ENCODE measurements around the gene SLC22A2.

The SLC22A2 gene

GRCh38 chr6:160204710-160205109 is 53.9 kb downstream of the SLC22A2 start:
- H3K4me2 ChIP-seq (ENCODE audit: low read depth, low read length, poor library complexity, severe bottlenecking), result no peak overlapping the region
- no peaks in the 10 kb centered on the region for H3K9me3 ChIP-seq (ENCODE audit: insufficient read depth, low read length)
- H2AFZ ChIP-seq (ENCODE audit: low read depth, low read length, severe bottlenecking), result no peak overlapping the region
- no peaks in the 10 kb centered on the region for H3F3A ChIP-seq (ENCODE audit: insufficient read depth)
- H3K9me2 ChIP-seq (replicated peaks; ENCODE audit: insufficient read depth, low read length), result no peaks in the 10 kb centered on the region
- H4K20me1 ChIP-seq (ENCODE audit: low read depth, low read length), result no peaks in the 10 kb centered on the region
- H3K27ac ChIP-seq (ENCODE audit: low read depth, low read length), result no peak overlapping the region
- H3K36me3 ChIP-seq (ENCODE audit: low read length), result no peaks in the 10 kb centered on the region
- no peak overlapping the region for H3K9ac ChIP-seq (ENCODE audit: low read length)
- TF ChIP-seq CTCF (IDR thresholded peaks at IDR 0.05; ENCODE audit: insufficient read depth, low read length, poor library complexity, severe bottlenecking) (no peak), EZH2phosphoT487 (conservative IDR thresholded peaks at IDR 0.05; ENCODE audit: low read length) (no peak)
- H3K27me3 ChIP-seq (ENCODE audit: low read length), result no peaks in the 10 kb centered on the region
- H3K4me3 ChIP-seq (ENCODE audit: insufficient read depth, low read length, poor library complexity, severe bottlenecking), result no peak overlapping the region
- no peaks in the 10 kb centered on the region for H3K79me2 ChIP-seq (ENCODE audit: insufficient read depth, low read length)

GRCh38 chr6:160203953-160204352 is 54.7 kb downstream of the SLC22A2 start:
- Histone ChIP-seq H2AFZ (ENCODE audit: low read depth, low read length, severe bottlenecking) (no peak overlapping the region), H3K79me2 (ENCODE audit: insufficient read depth, low read length) (no peaks in the 10 kb centered on the region), H4K20me1 (ENCODE audit: low read depth, low read length) (no peaks in the 10 kb centered on the region), H3K9me2 (replicated peaks; ENCODE audit: insufficient read depth, low read length) (no peaks in the 10 kb centered on the region), H3K27ac (ENCODE audit: low read depth, low read length) (no peak overlapping the region), H3K36me3 (ENCODE audit: low read length) (no peaks in the 10 kb centered on the region), H3K9me3 (ENCODE audit: insufficient read depth, low read length) (no peaks in the 10 kb centered on the region), H3K4me2 (ENCODE audit: low read depth, low read length, poor library complexity, severe bottlenecking) (no peak overlapping the region), H3K4me3 (ENCODE audit: insufficient read depth, low read length, poor library complexity, severe bottlenecking) (no peak overlapping the region), H3K9ac (ENCODE audit: low read length) (no peak overlapping the region), H3K27me3 (ENCODE audit: low read length) (no peaks in the 10 kb centered on the region), H3F3A (ENCODE audit: insufficient read depth) (no peaks in the 10 kb centered on the region)
- no peak for TF ChIP-seq CTCF (IDR thresholded peaks at IDR 0.05; ENCODE audit: insufficient read depth, low read length, poor library complexity, severe bottlenecking)
- no peak for TF ChIP-seq EZH2phosphoT487 (conservative IDR thresholded peaks at IDR 0.05; ENCODE audit: low read length)

GRCh38 chr6:160203522-160203921 is 55.1 kb downstream of the SLC22A2 start:
- Histone ChIP-seq H3K9me3 (ENCODE audit: insufficient read depth, low read length) (no peaks in the 10 kb centered on the region), H3K27ac (ENCODE audit: low read depth, low read length) (no peak overlapping the region), H3K9me2 (replicated peaks; ENCODE audit: insufficient read depth, low read length) (no peaks in the 10 kb centered on the region), H3K27me3 (ENCODE audit: low read length) (no peaks in the 10 kb centered on the region), H3K36me3 (ENCODE audit: low read length) (no peaks in the 10 kb centered on the region), H4K20me1 (ENCODE audit: low read depth, low read length) (no peaks in the 10 kb centered on the region), H2AFZ (ENCODE audit: low read depth, low read length, severe bottlenecking) (no peak overlapping the region), H3K79me2 (ENCODE audit: insufficient read depth, low read length) (no peaks in the 10 kb centered on the region), H3F3A (ENCODE audit: insufficient read depth) (no peaks in the 10 kb centered on the region), H3K4me2 (ENCODE audit: low read depth, low read length, poor library complexity, severe bottlenecking) (no peak overlapping the region), H3K9ac (ENCODE audit: low read length) (no peak overlapping the region), H3K4me3 (ENCODE audit: insufficient read depth, low read length, poor library complexity, severe bottlenecking) (no peak overlapping the region)
- TF ChIP-seq CTCF (IDR thresholded peaks at IDR 0.05; ENCODE audit: insufficient read depth, low read length, poor library complexity, severe bottlenecking), result no peak
- TF ChIP-seq EZH2phosphoT487 (conservative IDR thresholded peaks at IDR 0.05; ENCODE audit: low read length), result no peak

Measured in SU-DHL-6 (cell line).